ENCODE measurements around the gene CYP2D6.

Gene CYP2D6

DNA sequence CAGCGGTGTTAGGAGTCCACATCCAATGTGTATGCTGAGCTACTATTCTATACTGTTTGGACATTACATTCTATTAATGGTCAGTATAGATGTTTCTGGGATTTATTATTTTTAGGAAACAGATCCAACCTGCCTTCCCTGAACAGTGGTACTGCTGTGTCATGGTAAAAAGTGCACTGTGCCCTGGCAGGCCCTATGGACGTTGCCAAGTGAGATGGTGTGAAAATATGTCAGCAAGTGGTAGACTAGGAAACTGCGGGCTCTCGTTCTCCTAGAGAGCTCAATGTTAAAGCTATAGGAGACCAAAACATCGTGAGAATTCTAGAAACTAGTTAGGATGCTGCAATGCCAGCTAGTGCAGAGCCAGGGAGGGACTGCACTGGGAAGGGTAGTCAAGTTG, 26.0 kb upstream of the CYP2D6 start:
- TF ChIP-seq, protein P1, sequence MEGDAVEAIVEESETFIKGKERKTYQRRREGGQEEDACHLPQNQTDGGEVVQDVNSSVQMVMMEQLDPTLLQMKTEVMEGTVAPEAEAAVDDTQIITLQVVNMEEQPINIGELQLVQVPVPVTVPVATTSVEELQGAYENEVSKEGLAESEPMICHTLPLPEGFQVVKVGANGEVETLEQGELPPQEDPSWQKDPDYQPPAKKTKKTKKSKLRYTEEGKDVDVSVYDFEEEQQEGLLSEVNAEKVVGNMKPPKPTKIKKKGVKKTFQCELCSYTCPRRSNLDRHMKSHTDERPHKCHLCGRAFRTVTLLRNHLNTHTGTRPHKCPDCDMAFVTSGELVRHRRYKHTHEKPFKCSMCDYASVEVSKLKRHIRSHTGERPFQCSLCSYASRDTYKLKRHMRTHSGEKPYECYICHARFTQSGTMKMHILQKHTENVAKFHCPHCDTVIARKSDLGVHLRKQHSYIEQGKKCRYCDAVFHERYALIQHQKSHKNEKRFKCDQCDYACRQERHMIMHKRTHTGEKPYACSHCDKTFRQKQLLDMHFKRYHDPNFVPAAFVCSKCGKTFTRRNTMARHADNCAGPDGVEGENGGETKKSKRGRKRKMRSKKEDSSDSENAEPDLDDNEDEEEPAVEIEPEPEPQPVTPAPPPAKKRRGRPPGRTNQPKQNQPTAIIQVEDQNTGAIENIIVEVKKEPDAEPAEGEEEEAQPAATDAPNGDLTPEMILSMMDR (IDR thresholded peaks at IDR 0.05; ENCODE audit: extremely low read depth, missing control alignments) = no peak

DNA sequence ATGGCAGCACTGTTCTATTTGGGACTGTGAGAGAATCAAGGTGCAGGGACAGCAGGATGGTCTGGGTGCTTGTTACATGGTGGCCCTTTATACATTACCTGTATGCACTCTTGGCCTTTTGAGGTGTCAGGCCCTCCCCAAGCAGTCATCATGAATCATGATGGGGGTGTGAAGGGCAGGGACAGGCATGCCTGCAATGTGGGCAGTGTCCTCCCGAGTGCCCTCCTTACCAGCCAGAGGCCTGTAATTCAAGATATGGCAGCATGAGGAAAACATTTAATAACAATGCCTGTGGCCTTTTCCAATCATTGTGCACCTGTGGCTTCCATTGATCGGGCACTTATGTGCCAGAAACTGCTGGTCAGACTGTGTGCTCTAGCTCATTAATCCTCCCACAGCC, 25.5 kb upstream of the CYP2D6 start:
- TF ChIP-seq, protein P1 (IDR thresholded peaks at IDR 0.05; ENCODE audit: extremely low read depth, missing control alignments) = no peak
- DNase-seq (ENCODE audit: low spot score) = no peak

More for the DNA sequence above, 26.0 kb upstream of the CYP2D6 start:
- no peak for DNase-seq (ENCODE audit: low spot score)

DNA sequence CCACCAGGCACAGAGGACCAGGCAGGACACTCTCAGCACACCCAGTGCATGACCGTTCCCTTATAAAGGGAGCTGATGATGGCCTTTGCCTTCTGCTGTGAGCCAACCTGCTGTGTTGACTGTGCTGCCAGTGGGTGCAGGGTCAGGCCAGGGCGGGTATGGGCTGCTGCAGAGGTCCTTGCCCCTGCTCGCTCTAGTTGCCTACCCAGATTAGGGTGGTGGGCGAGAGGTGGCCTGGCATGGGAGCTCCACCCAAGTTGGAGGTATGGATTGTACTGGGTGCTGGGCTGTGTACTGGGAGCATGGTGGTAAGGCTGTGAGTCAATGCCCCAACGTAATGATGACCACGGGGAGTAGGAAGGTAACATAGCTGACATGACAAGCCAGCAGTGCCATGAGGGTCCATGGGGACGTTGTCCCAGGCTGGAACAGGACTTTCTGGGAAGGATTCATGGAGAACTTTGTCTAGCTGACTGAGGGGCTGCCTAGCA, 24.5 kb upstream of the CYP2D6 start:
- TF ChIP-seq, protein P1 (IDR thresholded peaks at IDR 0.05; ENCODE audit: extremely low read depth, missing control alignments) = no peak
- no peak for DNase-seq (ENCODE audit: low spot score)

DNA sequence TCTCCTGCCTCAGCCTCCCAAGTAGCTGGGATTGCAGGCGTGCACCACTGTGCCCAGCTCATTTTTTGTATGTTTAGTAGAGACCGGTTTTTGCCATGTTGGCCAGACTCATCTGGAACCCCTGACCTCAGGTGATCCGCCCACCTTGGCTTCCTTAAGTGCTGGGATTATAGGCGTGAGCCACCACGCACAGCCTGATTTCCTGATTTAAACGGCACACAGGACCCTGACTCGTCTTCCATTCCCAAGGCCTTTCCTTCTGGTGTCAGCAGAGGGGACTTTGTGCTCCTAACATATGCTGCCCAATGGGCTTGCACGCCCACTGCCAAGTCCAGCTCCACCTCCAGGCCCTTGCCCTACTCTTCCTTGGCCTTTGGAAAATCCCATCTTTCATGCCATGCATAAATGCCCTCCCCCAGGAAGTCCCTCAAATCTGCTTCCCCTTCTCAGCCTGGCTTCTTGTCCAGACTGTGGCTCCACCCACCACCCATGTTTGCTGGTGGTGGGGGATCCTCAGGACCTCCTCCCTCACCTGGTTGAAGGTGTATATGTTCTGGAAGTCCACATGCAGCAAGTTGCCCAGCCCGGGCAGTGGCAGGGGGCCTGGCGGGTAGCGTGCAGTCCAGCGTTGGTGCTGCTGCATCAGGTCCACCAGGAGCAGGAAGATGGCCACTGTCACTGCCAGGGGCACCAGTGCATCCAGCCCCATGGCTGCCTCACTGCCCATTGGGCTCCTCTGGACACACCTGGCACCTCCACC, 23.9 kb upstream of the CYP2D6 start:
- TF ChIP-seq, protein P1 (IDR thresholded peaks at IDR 0.05; ENCODE audit: extremely low read depth, missing control alignments) = no peak
- no peak for DNase-seq (ENCODE audit: low spot score)

- DNase-seq (ENCODE audit: low spot score) = no peak
- TF ChIP-seq, protein P1 (IDR thresholded peaks at IDR 0.05; ENCODE audit: extremely low read depth, missing control alignments) = no peak
These were observed 22.2 kb upstream of the CYP2D6 start for GRCh38 chr22:42152661-42153270.

- DNase-seq (ENCODE audit: low spot score) = no peak
- TF ChIP-seq, protein P1 (IDR thresholded peaks at IDR 0.05; ENCODE audit: extremely low read depth, missing control alignments) = no peak
These were observed 21.5 kb upstream of the CYP2D6 start for GRCh38 chr22:42151924-42152635.

Measured in GM20000 (cell line).